ENCODE results near the gene EEF2K. TPM values are rescaled to one million over a fixed set of nuclear protein-coding genes. Genes with fewer than 3 reads are reported as not detected.

The EEF2K gene
- total and polyA plus RNA-seq, 2 of the 13 experiments (the other 11 are each of a cell fraction or from before 2014, with no cell fraction given) = 22.0 to 23.8 TPM

GRCh38 chr16:22190776-22191531 is 15.1 kb upstream of the EEF2K start (continued):
- TF ChIP-seq HMGXB3 (CRISPR knock-in tag; IDR thresholded peaks at IDR 0.05; ENCODE audit: borderline replicate concordance) = no peak
- no peak for TF ChIP-seq GTF3A (CRISPR knock-in tag; conservative IDR thresholded peaks at IDR 0.05)
- peak; percentile 87 for TF ChIP-seq ZSCAN29 (CRISPR knock-in tag; conservative IDR thresholded peaks at IDR 0.05)
- TF ChIP-seq SKI (IDR thresholded peaks at IDR 0.05; ENCODE audit: partially characterized antibody) = peak; percentile 31
- TF ChIP-seq SIN3A (IDR thresholded peaks at IDR 0.05; ENCODE audit: borderline replicate concordance, low read depth, low read length) = peak; percentile 31; the same call in 1 of the 2 replicates
- peak; percentile 64; the same call in 1 of the 2 replicates for TF ChIP-seq ZNF276 (CRISPR knock-in tag; IDR thresholded peaks at IDR 0.05; ENCODE audit: low read depth)
- TF ChIP-seq ZNF562 (CRISPR knock-in tag; IDR thresholded peaks at IDR 0.05; ENCODE audit: borderline replicate concordance) = no peak
- TF ChIP-seq ATF3 (CRISPR knock-in tag; IDR thresholded peaks at IDR 0.05) = no peak
- TF ChIP-seq HOXA3 (CRISPR knock-in tag; IDR thresholded peaks at IDR 0.05) = peak; percentile 93
- 0 out of 2 replicates have a peak, but pooled peaks have one; percentile 38 for TF ChIP-seq ATF7-NPFF (CRISPR knock-in tag; IDR thresholded peaks at IDR 0.05; ENCODE audit: low read depth)
- no peak for TF ChIP-seq ZNF496 (CRISPR knock-in tag; IDR thresholded peaks at IDR 0.05; ENCODE audit: insufficient replicate concordance)
- no peak for TF ChIP-seq ZNF234 (CRISPR knock-in tag; conservative IDR thresholded peaks at IDR 0.05)
- TF ChIP-seq KDM3A (CRISPR knock-in tag; IDR thresholded peaks at IDR 0.05; ENCODE audit: low read depth) = peak; percentile 27; the same call in 1 of the 2 replicates
- TF ChIP-seq MXD4 (CRISPR knock-in tag; IDR thresholded peaks at IDR 0.05) = no peak; the same call in none of the 2 replicates
- TF ChIP-seq ZBED4 (CRISPR knock-in tag; IDR thresholded peaks at IDR 0.05; ENCODE audit: borderline replicate concordance) = peak; percentile 94; the same call in 1 of the 2 replicates
- peak; percentile 76; the same call in 1 of the 2 replicates for TF ChIP-seq CREBL2 (CRISPR knock-in tag; IDR thresholded peaks at IDR 0.05; ENCODE audit: borderline replicate concordance)
- peak; percentile 52; the same call in 1 of the 2 replicates for TF ChIP-seq ZNF782 (CRISPR knock-in tag; IDR thresholded peaks at IDR 0.05; ENCODE audit: borderline replicate concordance)

All from HepG2 (cell line).